GM12875 (cell line): ENCODE measurements around the gene ANO2.

Experiments
- H3K4me3 ChIP-seq: one replicate; pipeline ENCODE4 v1.5.1; 2011; ENCODE audit warnings: low read depth, low read length, control low read depth
- CTCF ChIP-seq: IDR thresholded peaks from 2 replicates; pipeline ENCODE4 v1.5.1; 2011; ENCODE audit warnings: low read depth, mild to moderate bottlenecking, control low read depth, inconsistent platforms, low read length, moderate library complexity, borderline replicate concordance; ENCODE audit not compliant: insufficient read depth

The ANO2 gene

GRCh38 chr12:5817246-5817645 is 127.8 kb downstream of the ANO2 start:
- TF ChIP-seq CTCF = no peak
- H3K4me3 ChIP-seq = no peak overlapping the region

GRCh38 chr12:5809586-5809985 is 135.5 kb downstream of the ANO2 start:
- no peak for TF ChIP-seq CTCF
- no peak overlapping the region for H3K4me3 ChIP-seq

GRCh38 chr12:5808981-5809380 is 136.1 kb downstream of the ANO2 start:
- no peak overlapping the region for H3K4me3 ChIP-seq
- no peak for TF ChIP-seq CTCF

GRCh38 chr12:5807514-5808219 is 137.4 kb downstream of the ANO2 start:
- TF ChIP-seq CTCF = no peak
- no peak overlapping the region for H3K4me3 ChIP-seq

- no peak for TF ChIP-seq CTCF
- no peak overlapping the region for H3K4me3 ChIP-seq
Measured at GRCh38 chr12:5807090-5807414, 138.0 kb downstream of the ANO2 start.

GRCh38 chr12:5806371-5807089 is 138.5 kb downstream of the ANO2 start:
- no peak overlapping the region for H3K4me3 ChIP-seq
- no peak for TF ChIP-seq CTCF

- TF ChIP-seq CTCF = no peak
- H3K4me3 ChIP-seq = no peak overlapping the region
Measured at GRCh38 chr12:5803532-5803931, 141.5 kb downstream of the ANO2 start.
